HFFc6 (cell line): ENCODE results near the gene ZBTB12. TPM values are rescaled to one million over a fixed set of nuclear protein-coding genes. Genes with fewer than 3 reads are reported as not detected.
A peak's percentile ranks its signal among the peaks of the same experiment; 100 is the strongest.

Experiments used
- DNase-seq: peaks from one replicate; pipeline ENCODE4 v3.0.0-alpha.2; 2018
- H3K27ac Mint-ChIP-seq: 2 replicates; pipeline ENCODE4 v1.8.0; 2020; ENCODE audit warnings: mild to moderate bottlenecking, mixed read lengths
- H3K27me3 Mint-ChIP-seq: 2 replicates; pipeline ENCODE4 v1.8.0; 2021; ENCODE audit warnings: mild to moderate bottlenecking, moderate library complexity, mixed read lengths; ENCODE audit not compliant: insufficient read depth
- H3K36me3 Mint-ChIP-seq: 2 replicates; pipeline ENCODE4 v1.8.0; 2021; ENCODE audit warnings: low read depth, mixed read lengths
- H3K4me1 Mint-ChIP-seq: 2 replicates; pipeline ENCODE4 v1.8.0; 2020; ENCODE audit warnings: low read depth, mixed read lengths
- H3K4me3 Mint-ChIP-seq: 2 replicates; pipeline ENCODE4 v1.8.0; 2020; ENCODE audit warnings: mild to moderate bottlenecking, moderate library complexity, mixed read lengths
- H3K9me3 Mint-ChIP-seq: 2 replicates; pipeline ENCODE4 v1.8.0; 2020; ENCODE audit warnings: mild to moderate bottlenecking, mixed read lengths
- CTCF ChIP-seq: fragments of 200-600 bp; sonication (generic); IDR thresholded peaks from 2 replicates; pipeline ENCODE4 v1.5.0; 2021; ENCODE audit warnings: antibody characterized with exemption, mild to moderate bottlenecking
- total RNA-seq, 6 experiments: library from RNA; stranded (reverse); fragmentation: NEBNext Ultra II Directional; extraction: Animal tissue kit (Norgen Biotek cat#: 25700); gene quantifications; 2 replicates in 1 of 6; 3 replicates in 5 of 6; pipeline ENCODE4 v1.2.3, GENCODE V29; 2021

The ZBTB12 gene
- total RNA-seq, 6 experiments from 2014 or later: 7.3 to 9.0 (median 8.3) TPM

- Mint-ChIP-seq H3K27me3 (peaks cover 10% of the 10 kb centered on the region; the same call in 1 of the 2 replicates), H3K27ac (no peak overlapping the region), H3K4me1 (peaks cover 7% of the 10 kb centered on the region; the same call in 1 of the 2 replicates), H3K4me3 (no peak overlapping the region), H3K9me3 (no peaks in the 10 kb centered on the region), H3K36me3 (no peaks in the 10 kb centered on the region)
- no peak for TF ChIP-seq CTCF
- DNase-seq: no peak
These were observed 26.7 kb upstream of the ZBTB12 start for GRCh38 chr6:31928672-31928939.

- peaks cover 6% of the 10 kb centered on the region; the same call in 1 of the 2 replicates for H3K27me3 Mint-ChIP-seq
- TF ChIP-seq CTCF: no peak
- H3K4me1 Mint-ChIP-seq: peaks cover 7% of the 10 kb centered on the region; the same call in 1 of the 2 replicates
- H3K27ac Mint-ChIP-seq: no peak overlapping the region
- peak overlapping the region; percentile 54; the same call in 1 of the 2 replicates for H3K4me3 Mint-ChIP-seq
- no peak for DNase-seq
- no peaks in the 10 kb centered on the region for H3K36me3 Mint-ChIP-seq
- H3K9me3 Mint-ChIP-seq: no peaks in the 10 kb centered on the region
These were observed 26.2 kb upstream of the ZBTB12 start for GRCh38 chr6:31927863-31928671.

GRCh38 chr6:31927242-31927862, 25.5 kb upstream of the ZBTB12 start, which contains the start of gene C2:
TSS of gene C2 (plus strand) at chr6:31927717. CDS start at chr6:31927753, 36 bp downstream.
- DNase-seq: no peak
- Mint-ChIP-seq H3K27me3 (peaks cover 4% of the 10 kb centered on the region; the same call in 1 of the 2 replicates), H3K27ac (no peak within 1 kb of the TSS), H3K9me3 (no peaks in the 10 kb centered on the region), H3K4me1 (peaks cover 7% of the 10 kb centered on the region; the same call in 1 of the 2 replicates), H3K4me3 (peak within 1 kb of the TSS; percentile 54; the same call in 1 of the 2 replicates), H3K36me3 (no peaks in the 10 kb centered on the region)
- TF ChIP-seq CTCF: no peak

- H3K36me3 Mint-ChIP-seq: no peaks in the 10 kb centered on the region
- no peak for DNase-seq
- H3K27ac Mint-ChIP-seq: no peak overlapping the region
- H3K4me1 Mint-ChIP-seq: peaks cover 5% of the 10 kb centered on the region; the same call in 1 of the 2 replicates
- no peaks in the 10 kb centered on the region for H3K9me3 Mint-ChIP-seq
- no peak overlapping the region for H3K4me3 Mint-ChIP-seq
- no peak for TF ChIP-seq CTCF
- peaks cover 6% of the 10 kb centered on the region for H3K27me3 Mint-ChIP-seq
These were observed 21.1 kb upstream of the ZBTB12 start for GRCh38 chr6:31922942-31923341.

- Mint-ChIP-seq H3K27me3 (peaks cover 4% of the 10 kb centered on the region), H3K4me3 (no peak overlapping the region), H3K9me3 (no peaks in the 10 kb centered on the region), H3K27ac (no peak overlapping the region), H3K36me3 (no peaks in the 10 kb centered on the region), H3K4me1 (no peaks in the 10 kb centered on the region)
- DNase-seq: no peak
- TF ChIP-seq CTCF: no peak
These were observed 18.9 kb upstream of the ZBTB12 start for GRCh38 chr6:31920811-31921210.
